ENCODE data around the gene CLEC16A.

Gene CLEC16A

GRCh38 chr16:10976634-10977033, 32.3 kb downstream of the CLEC16A start:
- no peaks in the 10 kb centered on the region for H4K20me1 ChIP-seq (ENCODE audit: insufficient read depth, low read length)
- H3K27ac ChIP-seq (ENCODE audit: low read length): peak overlapping the region; percentile 62; the same call in 1 of the 2 replicates
- peaks cover 12% of the 10 kb centered on the region for H3K79me2 ChIP-seq (ENCODE audit: insufficient read depth, low read length)
- H3K36me3 ChIP-seq (ENCODE audit: insufficient read depth, low read length): peaks cover 78% of the 10 kb centered on the region
- no peak for TF ChIP-seq CTCF (IDR thresholded peaks at IDR 0.05; ENCODE audit: borderline replicate concordance, extremely low read depth, low read length, poor library complexity, severe bottlenecking)
- no peak for TF ChIP-seq EZH2 (IDR thresholded peaks at IDR 0.05; ENCODE audit: borderline replicate concordance, low read depth, low read length, severe bottlenecking)
- no peak overlapping the region for H3K4me2 ChIP-seq (ENCODE audit: insufficient read depth, low read length)
- H3K4me3 ChIP-seq (ENCODE audit: low read depth in 1 of 2, low read length in 2 of 2): no peak overlapping the region
- no peak overlapping the region for H3K9ac ChIP-seq (ENCODE audit: low read depth, low read length)
- ATAC-seq (ENCODE audit: insufficient read depth, low read depth): no peak
- H2AFZ ChIP-seq (ENCODE audit: low read depth, low read length): no peak overlapping the region
- H3K27me3 ChIP-seq (ENCODE audit: insufficient read depth, low read length, poor library complexity): no peaks in the 10 kb centered on the region
- H3K4me1 ChIP-seq (ENCODE audit: insufficient read depth, low read length): peaks cover 21% of the 10 kb centered on the region
- no peak for DNase-seq
- no peaks in the 10 kb centered on the region for H3K9me3 ChIP-seq (ENCODE audit: insufficient read depth, low read length, severe bottlenecking)

GRCh38 chr16:10978124-10978523, 33.8 kb downstream of the CLEC16A start:
- H3K79me2 ChIP-seq (ENCODE audit: insufficient read depth, low read length): peaks cover 3% of the 10 kb centered on the region
- peaks cover 79% of the 10 kb centered on the region for H3K36me3 ChIP-seq (ENCODE audit: insufficient read depth, low read length)
- TF ChIP-seq EZH2 (IDR thresholded peaks at IDR 0.05; ENCODE audit: borderline replicate concordance, low read depth, low read length, severe bottlenecking) (no peak), CTCF (IDR thresholded peaks at IDR 0.05; ENCODE audit: borderline replicate concordance, extremely low read depth, low read length, poor library complexity, severe bottlenecking) (no peak)
- no peak for DNase-seq
- peak overlapping the region; percentile 13; the same call in 1 of the 2 replicates for H3K27ac ChIP-seq (ENCODE audit: low read length)
- H3K9me3 ChIP-seq (ENCODE audit: insufficient read depth, low read length, severe bottlenecking): no peaks in the 10 kb centered on the region
- no peak overlapping the region for H3K9ac ChIP-seq (ENCODE audit: low read depth, low read length)
- H3K4me3 ChIP-seq (ENCODE audit: low read depth in 1 of 2, low read length in 2 of 2): no peak overlapping the region
- H4K20me1 ChIP-seq (ENCODE audit: insufficient read depth, low read length): no peaks in the 10 kb centered on the region
- H3K4me1 ChIP-seq (ENCODE audit: insufficient read depth, low read length): peaks cover 6% of the 10 kb centered on the region
- ATAC-seq (ENCODE audit: insufficient read depth, low read depth): no peak
- H3K4me2 ChIP-seq (ENCODE audit: insufficient read depth, low read length): no peak overlapping the region
- no peaks in the 10 kb centered on the region for H3K27me3 ChIP-seq (ENCODE audit: insufficient read depth, low read length, poor library complexity)
- no peak overlapping the region for H2AFZ ChIP-seq (ENCODE audit: low read depth, low read length)

DNA sequence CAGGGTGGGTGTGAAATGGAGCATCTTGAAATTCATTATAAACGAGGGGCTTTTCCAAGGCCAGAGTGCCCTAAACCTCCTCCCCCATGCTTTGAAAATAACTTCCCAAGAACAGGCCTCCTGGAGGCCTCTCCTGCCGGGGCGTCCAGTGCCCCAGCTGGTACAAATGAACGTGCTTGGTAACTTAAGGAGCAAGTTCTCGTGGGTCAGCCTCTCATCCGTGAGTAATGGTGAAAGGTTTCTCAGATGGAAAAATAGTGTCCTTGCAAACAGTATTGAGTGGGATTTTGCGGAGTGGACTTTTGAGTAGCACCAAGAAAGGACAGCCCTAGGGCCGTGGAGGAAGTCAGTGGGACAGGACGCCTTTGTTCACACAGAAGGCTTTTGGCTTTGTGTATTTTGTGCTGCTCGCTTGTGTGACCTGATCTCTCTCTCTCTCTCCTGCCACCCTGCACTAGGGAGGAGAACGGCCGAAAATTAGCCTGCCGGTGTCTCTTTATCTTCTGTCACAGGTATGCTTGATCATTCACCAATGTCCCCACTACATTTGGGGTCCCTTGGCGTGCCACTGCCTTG, 34.6 kb downstream of the CLEC16A start:
- Histone ChIP-seq H3K36me3 (ENCODE audit: insufficient read depth, low read length) (peaks cover 79% of the 10 kb centered on the region), H3K27ac (ENCODE audit: low read length) (0 out of 2 replicates have a peak overlapping the region, but pooled peaks have one; percentile 34), H3K79me2 (ENCODE audit: insufficient read depth, low read length) (no peaks in the 10 kb centered on the region), H3K9ac (ENCODE audit: low read depth, low read length) (no peak overlapping the region), H3K4me2 (ENCODE audit: insufficient read depth, low read length) (no peak overlapping the region), H2AFZ (ENCODE audit: low read depth, low read length) (no peak overlapping the region), H4K20me1 (ENCODE audit: insufficient read depth, low read length) (no peaks in the 10 kb centered on the region), H3K9me3 (ENCODE audit: insufficient read depth, low read length, severe bottlenecking) (no peaks in the 10 kb centered on the region), H3K4me3 (ENCODE audit: low read depth in 1 of 2, low read length in 2 of 2) (no peak overlapping the region), H3K4me1 (ENCODE audit: insufficient read depth, low read length) (no peaks in the 10 kb centered on the region), H3K27me3 (ENCODE audit: insufficient read depth, low read length, poor library complexity) (no peaks in the 10 kb centered on the region)
- TF ChIP-seq CTCF (IDR thresholded peaks at IDR 0.05; ENCODE audit: borderline replicate concordance, extremely low read depth, low read length, poor library complexity, severe bottlenecking): no peak
- TF ChIP-seq EZH2 (IDR thresholded peaks at IDR 0.05; ENCODE audit: borderline replicate concordance, low read depth, low read length, severe bottlenecking): no peak
- ATAC-seq (ENCODE audit: insufficient read depth, low read depth) (no peak), DNase-seq (no peak)
